Parathyroid adenoma (tissue), 2 donors: Measurements from ENCODE around the gene NAIP.
"Not testable (repeated sequence)": the region's sequence is repeated elsewhere in the genome, so short reads cannot be mapped to it uniquely, and the experiment has no call there.

Experiments used
- H2AFZ ChIP-seq: fragments of 300-600 bp; sonication (generic); one replicate; pipeline ENCODE4 v1.7.0; 2017; ENCODE audit warnings: antibody characterized with exemption, mild to moderate bottlenecking
- H3K27ac ChIP-seq: fragments of 300-600 bp; sonication (generic); one replicate; pipeline ENCODE4 v1.7.0; 2017
- H3K27me3 ChIP-seq: fragments of 300-600 bp; sonication (generic); one replicate; pipeline ENCODE4 v1.7.0; 2017; ENCODE audit warnings: low read length; ENCODE audit not compliant: control insufficient read depth, insufficient read depth
- H3K36me3 ChIP-seq: fragments of 300-600 bp; sonication (generic); one replicate; pipeline ENCODE4 v1.7.0; 2017; ENCODE audit warnings: low read length; ENCODE audit not compliant: control insufficient read depth, insufficient read depth
- H3K4me1 ChIP-seq: fragments of 300-600 bp; sonication (generic); one replicate; pipeline ENCODE4 v1.7.0; 2017; ENCODE audit warnings: control low read depth
- H3K4me2 ChIP-seq: fragments of 300-600 bp; sonication (generic); one replicate; pipeline ENCODE4 v1.7.0; 2017; ENCODE audit warnings: low read length
- H3K4me3 ChIP-seq: fragments of 300-600 bp; sonication (generic); one replicate; pipeline ENCODE4 v1.7.0; 2017; ENCODE audit warnings: low read depth, low read length
- H3K79me2 ChIP-seq: fragments of 300-600 bp; sonication (generic); one replicate; pipeline ENCODE4 v1.7.0; 2017; ENCODE audit warnings: control low read depth
- H3K9ac ChIP-seq: fragments of 300-600 bp; sonication (generic); one replicate; pipeline ENCODE4 v1.7.0; 2017; ENCODE audit warnings: mild to moderate bottlenecking
- H3K9me3 ChIP-seq: fragments of 300-600 bp; sonication (generic); one replicate; pipeline ENCODE4 v1.7.0; 2017; ENCODE audit warnings: low read length; ENCODE audit not compliant: control insufficient read depth
- donor health status: primary hyperparathyroidism.

The NAIP gene, protein sequence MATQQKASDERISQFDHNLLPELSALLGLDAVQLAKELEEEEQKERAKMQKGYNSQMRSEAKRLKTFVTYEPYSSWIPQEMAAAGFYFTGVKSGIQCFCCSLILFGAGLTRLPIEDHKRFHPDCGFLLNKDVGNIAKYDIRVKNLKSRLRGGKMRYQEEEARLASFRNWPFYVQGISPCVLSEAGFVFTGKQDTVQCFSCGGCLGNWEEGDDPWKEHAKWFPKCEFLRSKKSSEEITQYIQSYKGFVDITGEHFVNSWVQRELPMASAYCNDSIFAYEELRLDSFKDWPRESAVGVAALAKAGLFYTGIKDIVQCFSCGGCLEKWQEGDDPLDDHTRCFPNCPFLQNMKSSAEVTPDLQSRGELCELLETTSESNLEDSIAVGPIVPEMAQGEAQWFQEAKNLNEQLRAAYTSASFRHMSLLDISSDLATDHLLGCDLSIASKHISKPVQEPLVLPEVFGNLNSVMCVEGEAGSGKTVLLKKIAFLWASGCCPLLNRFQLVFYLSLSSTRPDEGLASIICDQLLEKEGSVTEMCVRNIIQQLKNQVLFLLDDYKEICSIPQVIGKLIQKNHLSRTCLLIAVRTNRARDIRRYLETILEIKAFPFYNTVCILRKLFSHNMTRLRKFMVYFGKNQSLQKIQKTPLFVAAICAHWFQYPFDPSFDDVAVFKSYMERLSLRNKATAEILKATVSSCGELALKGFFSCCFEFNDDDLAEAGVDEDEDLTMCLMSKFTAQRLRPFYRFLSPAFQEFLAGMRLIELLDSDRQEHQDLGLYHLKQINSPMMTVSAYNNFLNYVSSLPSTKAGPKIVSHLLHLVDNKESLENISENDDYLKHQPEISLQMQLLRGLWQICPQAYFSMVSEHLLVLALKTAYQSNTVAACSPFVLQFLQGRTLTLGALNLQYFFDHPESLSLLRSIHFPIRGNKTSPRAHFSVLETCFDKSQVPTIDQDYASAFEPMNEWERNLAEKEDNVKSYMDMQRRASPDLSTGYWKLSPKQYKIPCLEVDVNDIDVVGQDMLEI (N-terminal part only)

DNA sequence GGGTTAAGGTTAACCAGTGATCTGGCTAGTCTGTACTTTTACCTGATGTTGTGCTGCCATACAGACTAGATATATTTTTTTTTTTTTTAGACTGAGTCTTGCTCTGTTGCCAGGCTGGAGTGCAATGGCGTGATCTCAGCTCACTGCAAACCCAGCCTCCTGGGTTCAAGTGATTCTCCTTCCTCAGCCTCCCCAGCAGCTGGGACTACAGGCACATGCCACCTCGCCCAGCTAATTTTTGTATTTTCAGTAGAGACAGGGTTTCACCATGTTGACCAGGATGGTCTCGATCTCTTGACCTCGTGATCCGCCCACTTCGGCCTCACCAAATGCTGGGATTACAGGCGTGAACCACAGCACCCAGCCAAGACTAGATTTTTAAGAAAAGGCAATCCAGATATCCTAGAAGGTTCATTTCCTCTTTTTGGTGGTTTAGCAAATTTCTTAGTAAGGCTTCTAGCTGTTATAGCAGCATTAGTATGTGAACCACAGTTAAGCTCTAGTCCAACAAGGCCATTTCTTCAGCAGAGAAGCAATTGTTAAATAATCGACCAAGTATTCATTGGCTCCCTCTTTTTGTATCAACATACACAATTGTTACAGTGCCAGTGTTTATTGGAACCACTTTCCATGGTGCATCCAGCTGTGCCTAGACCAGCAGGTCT lies at the start of gene NAIP:
TSS of gene NAIP (minus strand) at position 51 of the 665 bp plus-strand sequence. CDS start 12,424 bp downstream, outside the sequence.
- H3K4me3 ChIP-seq, H3K4me1 ChIP-seq, H3K79me2 ChIP-seq, H3K27me3 ChIP-seq, H3K9me3 ChIP-seq, H3K36me3 ChIP-seq, H3K27ac ChIP-seq, H3K9ac ChIP-seq, H3K4me2 ChIP-seq, H2AFZ ChIP-seq: not testable (repeated sequence)

DNA sequence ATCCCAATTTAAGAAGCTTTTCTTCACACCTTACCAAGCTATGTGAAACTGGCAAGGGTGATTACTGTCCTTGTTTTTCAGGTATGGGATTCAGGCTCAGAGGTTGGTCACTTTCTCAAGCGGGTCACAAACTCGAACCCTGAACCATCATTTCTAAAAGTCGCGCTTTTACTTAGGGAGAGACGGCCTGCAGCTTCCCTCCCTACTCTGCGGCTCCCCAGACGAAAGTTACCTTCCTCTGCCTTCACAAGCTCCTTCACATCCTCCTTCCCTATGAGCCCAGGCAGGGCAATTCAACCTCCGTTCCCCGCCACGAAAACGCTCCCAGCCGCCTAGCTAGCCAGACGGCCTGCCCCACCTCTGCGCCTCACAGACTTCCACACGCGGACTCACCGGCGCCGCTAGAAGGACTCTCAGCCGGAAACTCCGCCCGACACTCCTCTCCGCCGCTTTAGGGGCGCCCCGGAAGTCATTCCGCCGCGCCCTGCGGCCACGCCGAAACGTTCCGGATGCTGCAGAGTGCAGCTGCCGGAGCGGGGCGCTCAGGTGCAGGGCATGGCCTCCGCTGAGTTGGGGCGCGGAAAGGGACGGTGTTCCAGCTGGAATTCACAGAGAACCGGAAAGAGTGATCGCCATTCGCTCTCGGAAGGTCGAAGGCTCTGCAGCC lies 42.3 kb upstream of the NAIP start, which contains the start of gene GTF2H2:
TSS of gene GTF2H2 (minus strand) at position 415 of the 667 bp plus-strand sequence. CDS start 4,913 bp downstream, outside the sequence.
- not testable (repeated sequence) for H3K79me2 ChIP-seq, H3K27me3 ChIP-seq, H3K4me2 ChIP-seq, H3K27ac ChIP-seq, H3K4me1 ChIP-seq, H3K4me3 ChIP-seq, H3K9ac ChIP-seq, H2AFZ ChIP-seq, H3K9me3 ChIP-seq, H3K36me3 ChIP-seq

DNA sequence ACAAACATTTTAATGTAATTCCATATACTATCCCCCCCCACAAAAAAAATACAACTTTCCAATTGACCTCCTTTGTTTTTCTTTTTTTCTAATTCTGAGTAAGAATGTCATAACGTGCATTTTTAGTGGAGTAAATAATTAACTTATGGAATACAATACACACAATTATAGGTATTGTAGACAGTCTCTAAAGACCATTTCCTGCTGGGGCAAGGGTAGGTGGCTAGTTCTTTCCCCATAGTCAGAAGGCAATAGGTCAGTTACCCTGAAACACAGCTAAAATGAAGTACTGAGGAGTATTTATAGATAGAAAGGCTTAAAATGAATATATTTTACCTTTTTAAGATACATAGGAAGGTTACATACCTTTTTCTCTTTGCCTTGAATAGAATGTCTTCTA lies 36.2 kb upstream of the NAIP start:
- H3K9ac ChIP-seq, H3K27ac ChIP-seq, H2AFZ ChIP-seq: not testable (repeated sequence)

DNA sequence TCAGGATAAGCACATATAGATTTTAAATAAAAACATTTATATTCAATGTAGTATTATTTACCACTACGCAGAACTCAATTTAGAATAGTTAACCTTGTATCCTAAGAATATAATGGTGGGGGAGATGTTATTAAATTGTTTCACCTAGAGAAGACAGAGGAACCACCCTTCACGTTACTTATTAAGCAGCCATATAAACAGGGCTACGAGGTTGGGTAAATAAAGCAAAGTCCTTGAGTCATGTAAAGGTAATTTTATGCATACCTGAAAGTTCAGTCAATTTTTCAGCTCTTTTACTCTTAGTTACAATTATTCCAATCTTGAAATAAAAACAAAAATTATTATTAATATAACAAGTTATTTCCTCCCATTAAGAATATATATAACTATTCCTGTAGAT lies 34.3 kb upstream of the NAIP start:
- H3K36me3 ChIP-seq, H2AFZ ChIP-seq, H3K9ac ChIP-seq, H3K27me3 ChIP-seq, H3K4me3 ChIP-seq, H3K27ac ChIP-seq, H3K4me1 ChIP-seq, H3K4me2 ChIP-seq, H3K9me3 ChIP-seq, H3K79me2 ChIP-seq: not testable (repeated sequence)

More for the DNA sequence above, 36.2 kb upstream of the NAIP start:
- H3K4me1 ChIP-seq, H3K36me3 ChIP-seq, H3K27me3 ChIP-seq, H3K79me2 ChIP-seq, H3K9me3 ChIP-seq, H3K4me2 ChIP-seq, H3K4me3 ChIP-seq: not testable (repeated sequence)

DNA sequence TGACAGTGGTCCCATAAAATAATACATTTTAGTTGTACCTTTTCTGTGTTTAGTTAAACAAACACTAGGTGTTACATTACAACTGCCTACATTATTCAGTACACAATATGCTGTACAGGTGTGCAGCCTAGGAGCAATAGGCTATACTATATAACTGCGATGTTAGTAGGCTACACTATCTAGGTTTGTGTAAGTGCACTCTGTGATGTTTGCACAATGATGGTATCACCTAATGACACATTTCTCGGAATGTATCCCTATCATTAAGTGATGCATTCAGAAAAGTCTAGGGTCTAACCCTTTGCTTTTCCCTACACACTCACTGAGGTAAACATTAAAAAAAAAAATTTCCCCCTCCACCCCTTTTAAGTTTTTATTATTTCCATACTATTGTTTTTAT lies 19.7 kb upstream of the NAIP start:
- H3K36me3 ChIP-seq, H3K4me1 ChIP-seq, H3K4me2 ChIP-seq, H3K27ac ChIP-seq, H3K9me3 ChIP-seq, H2AFZ ChIP-seq, H3K4me3 ChIP-seq, H3K27me3 ChIP-seq, H3K9ac ChIP-seq, H3K79me2 ChIP-seq: not testable (repeated sequence)

DNA sequence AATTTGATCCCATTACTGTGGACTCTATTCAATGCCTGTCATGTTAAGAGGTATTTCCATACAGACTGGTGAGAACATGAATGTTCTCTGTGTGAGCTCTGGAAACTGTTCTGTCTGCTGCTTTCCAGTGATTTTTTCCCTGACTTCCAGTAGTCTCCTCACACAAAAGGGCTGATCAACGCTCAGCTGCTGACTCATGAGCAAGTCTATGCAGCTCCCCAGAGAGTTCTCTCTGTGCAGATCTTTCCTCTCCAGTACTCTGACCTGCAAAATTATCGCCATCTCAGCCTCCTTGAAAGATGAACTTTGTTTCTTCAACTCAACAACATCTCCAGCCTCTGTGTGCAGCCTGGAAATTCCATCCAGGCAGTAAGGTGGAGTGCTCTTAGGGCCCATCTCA lies 19.0 kb upstream of the NAIP start:
- H3K27me3 ChIP-seq, H3K4me3 ChIP-seq, H3K4me2 ChIP-seq, H3K9me3 ChIP-seq, H3K27ac ChIP-seq, H3K9ac ChIP-seq, H3K36me3 ChIP-seq, H3K4me1 ChIP-seq, H3K79me2 ChIP-seq, H2AFZ ChIP-seq: not testable (repeated sequence)

DNA sequence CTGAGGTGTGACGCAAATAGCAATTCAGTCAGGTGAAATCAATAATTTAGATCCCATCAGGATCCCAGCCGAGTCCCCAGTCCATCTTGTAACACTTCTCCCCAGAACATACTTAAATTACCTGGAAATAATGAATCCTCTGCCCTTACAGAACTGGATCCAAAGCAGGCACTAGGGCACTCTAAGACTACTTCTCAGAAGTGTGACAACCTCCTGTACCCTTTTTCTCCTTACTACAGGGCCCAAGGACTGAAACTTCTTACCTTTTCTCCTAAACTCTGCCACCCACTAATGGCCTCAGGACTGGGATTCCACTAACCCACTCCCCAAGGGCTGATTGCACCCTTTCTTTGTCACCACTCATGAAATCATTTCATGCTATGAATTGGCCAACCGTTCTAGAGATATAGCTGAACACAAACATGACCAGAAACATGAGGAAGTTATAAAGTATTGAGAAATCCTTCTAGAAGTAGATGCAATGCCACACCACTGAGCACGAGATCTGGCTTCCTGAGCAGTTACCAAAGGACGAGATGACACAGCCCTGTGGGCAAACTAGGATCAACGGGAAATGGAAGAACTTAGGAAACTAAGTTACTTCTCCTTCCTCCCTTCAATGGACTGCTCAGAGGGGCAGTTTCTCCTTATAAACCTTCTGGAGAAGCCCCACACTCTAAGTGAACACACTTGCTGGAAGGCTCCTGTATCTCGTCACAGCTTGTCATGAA lies 6.1 kb upstream of the NAIP start:
- H3K36me3 ChIP-seq, H3K79me2 ChIP-seq, H3K9ac ChIP-seq, H3K9me3 ChIP-seq, H3K4me3 ChIP-seq, H3K27me3 ChIP-seq, H3K27ac ChIP-seq, H2AFZ ChIP-seq, H3K4me2 ChIP-seq, H3K4me1 ChIP-seq: not testable (repeated sequence)

DNA sequence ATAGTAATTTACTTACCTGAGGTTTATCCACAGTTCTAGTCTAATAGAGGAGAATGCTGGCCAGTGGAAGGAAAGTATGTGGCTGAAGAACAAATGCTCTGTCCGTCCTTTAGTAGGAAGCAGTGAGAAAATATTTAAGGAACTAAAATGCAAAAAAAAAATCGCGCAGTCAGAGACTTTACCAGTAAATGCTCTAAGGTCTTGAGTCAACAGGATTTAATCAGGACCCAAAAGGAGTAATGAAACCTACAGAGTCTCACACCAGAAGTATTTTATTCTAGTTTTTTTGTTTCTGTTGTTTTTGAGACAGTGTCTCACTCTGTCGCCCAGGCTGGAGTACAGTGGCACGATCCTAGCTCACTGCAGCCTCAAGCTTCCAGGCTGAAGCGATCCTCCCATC lies 4.5 kb downstream of the NAIP start:
- not testable (repeated sequence) for H3K4me2 ChIP-seq, H3K36me3 ChIP-seq, H3K79me2 ChIP-seq, H3K27ac ChIP-seq, H3K4me3 ChIP-seq, H3K9ac ChIP-seq, H3K4me1 ChIP-seq, H3K27me3 ChIP-seq, H3K9me3 ChIP-seq, H2AFZ ChIP-seq

DNA sequence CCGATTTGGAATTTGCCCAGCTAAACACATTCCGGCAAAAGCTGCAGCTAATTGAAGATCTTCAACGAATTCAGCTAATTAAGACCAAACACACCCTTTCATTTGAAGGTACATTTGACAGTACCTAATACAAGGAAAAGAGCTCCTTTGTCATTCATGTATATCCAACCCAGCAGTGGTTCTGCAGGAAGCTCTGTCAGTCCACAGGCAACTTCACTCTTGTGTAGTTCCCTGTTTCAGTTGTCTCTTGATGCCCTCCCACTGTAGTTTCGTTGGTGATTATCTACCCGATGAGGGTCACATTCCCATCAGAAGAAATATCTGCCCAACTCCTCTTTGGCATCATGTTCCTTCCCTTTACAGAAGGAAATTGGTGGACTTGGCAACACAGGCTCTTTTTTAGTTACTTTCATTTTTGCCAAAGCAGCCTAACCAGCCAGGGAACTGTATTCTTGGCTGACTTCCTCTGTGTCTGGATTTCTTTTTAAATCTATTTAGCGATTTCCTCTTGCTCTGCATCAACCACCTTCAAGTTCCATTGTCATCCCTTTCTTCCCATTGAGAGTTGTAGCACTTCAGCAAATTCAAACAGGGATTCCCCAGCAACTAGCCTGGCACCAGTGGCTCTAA lies 6.6 kb downstream of the NAIP start:
- not testable (repeated sequence) for H3K79me2 ChIP-seq, H3K4me2 ChIP-seq, H2AFZ ChIP-seq, H3K9me3 ChIP-seq, H3K9ac ChIP-seq, H3K4me1 ChIP-seq, H3K27me3 ChIP-seq, H3K36me3 ChIP-seq, H3K4me3 ChIP-seq, H3K27ac ChIP-seq
